Panc1 (cell line): ENCODE data around the gene CREBBP. TPM values are rescaled to one million over a fixed set of nuclear protein-coding genes. Genes with fewer than 3 reads are reported as not detected.
A peak's percentile ranks its signal among the peaks of the same experiment; 100 is the strongest.

Source experiments
- ATAC-seq: fragments of 200-7000 bp; cut with Tn5 transposase; 2 replicates; pipeline ENCODE4 v1.9.1; 2020; ENCODE audit warnings: mild to moderate bottlenecking, moderate library complexity
- BruUV-seq: library from RNA; stranded (reverse); fragments of 400-500 nt; replicated peaks from 2 replicates; lab custom pipeline; 2021; lab: Mats Ljungman, UMichigan
- CTCF ChIA-PET: fragments of 300-600 bp; sonication (Branson Sonifier 250); formaldehyde crosslinking; loops from one replicate; lab custom pipeline; 2022; ENCODE audit warnings: antibody characterized with exemption; lab: Charles Lee
- POLR2A ChIA-PET: fragments of 300-600 bp; sonication (Branson Sonifier 250); formaldehyde crosslinking; loops from one replicate; lab custom pipeline; 2022; ENCODE audit warnings: antibody characterized with exemption; lab: Charles Lee
- DNase-seq: peaks from one replicate; pipeline ENCODE4 v3.0.0-alpha.2; 2010; ENCODE audit warnings: low read depth, low spot score
- H3K27ac ChIP-seq: 2 replicates; pipeline ENCODE4 v1.5.1; 2011; ENCODE audit warnings: mild to moderate bottlenecking, low read length, inconsistent platforms
- H3K27me3 ChIP-seq: fragments of 200-500 bp; sonication (Bioruptor generic); 2 replicates; pipeline ENCODE4 v1.6.0; 2014; ENCODE audit warnings: low read length, inconsistent platforms; ENCODE audit not compliant: control insufficient read depth, insufficient read depth
- H3K36me3 ChIP-seq: fragments of 200-500 bp; sonication (Bioruptor generic); 2 replicates; pipeline ENCODE4 v1.5.1; 2014; ENCODE audit warnings: inconsistent platforms, mild to moderate bottlenecking, low read length, moderate library complexity; ENCODE audit not compliant: control insufficient read depth, insufficient read depth
- H3K4me1 ChIP-seq: 2 replicates; pipeline ENCODE4 v1.5.1; 2011; ENCODE audit warnings: inconsistent platforms, mild to moderate bottlenecking, low read length, moderate library complexity; ENCODE audit not compliant: control insufficient read depth, insufficient read depth
- H3K4me3 ChIP-seq, 2 experiments: 2 replicates each; pipeline ENCODE4 v1.5.1; 2011 to 2012; ENCODE audit warnings: low read depth in 2 of 2, low read length in 2 of 2, mild to moderate bottlenecking in 2 of 2, inconsistent platforms in 1 of 2, moderate library complexity in 1 of 2
- H3K9me3 ChIP-seq: fragments of 200-500 bp; sonication (Bioruptor generic); 2 replicates; pipeline ENCODE4 v1.5.1; 2014; ENCODE audit warnings: low read depth, mild to moderate bottlenecking, inconsistent platforms, low read length, moderate library complexity; ENCODE audit not compliant: control insufficient read depth, insufficient read depth
- CTCF ChIP-seq: fragments of 450-650 bp; IDR thresholded peaks from 2 replicates; pipeline ENCODE4 v1.5.1; 2017; ENCODE audit warnings: mild to moderate bottlenecking
- POLR2AphosphoS5 ChIP-seq: IDR thresholded peaks from 2 replicates; pipeline ENCODE4 v1.6.1; 2012; ENCODE audit warnings: mild to moderate bottlenecking, low read depth, low read length, moderate library complexity
- REST ChIP-seq, 2 experiments: IDR thresholded peaks; 2 replicates each; pipeline ENCODE4 v1.6.1; 2011 to 2012; ENCODE audit warnings: low read depth in 2 of 2, control low read depth in 1 of 2, low read length in 1 of 2, mild to moderate bottlenecking in 1 of 2, moderate library complexity in 1 of 2; ENCODE audit not compliant: insufficient read depth in 1 of 2
- SIN3A ChIP-seq: IDR thresholded peaks from 2 replicates; pipeline ENCODE4 v1.6.1; 2012; ENCODE audit warnings: low read depth, mild to moderate bottlenecking, low read length, moderate library complexity, borderline replicate concordance; ENCODE audit not compliant: insufficient read depth
- TCF7L2 ChIP-seq: IDR thresholded peaks from 2 replicates; pipeline ENCODE4 v1.6.1; 2011; ENCODE audit warnings: mild to moderate bottlenecking, low read depth, low read length, inconsistent platforms
- in situ Hi-C: cut with HindIII; loops from 2 replicates; pipeline ENCODE4 v1.10.0; 2016; ENCODE audit warnings: low sequenced_read_pairs, low pct_unique_long_range_greater_than_20kb
- intact Hi-C: fragments of 100-400 bp; cut with micrococcal nuclease; formaldehyde crosslinking; loops from one replicate; pipeline ENCODE4 v1.10.0; 2022; ENCODE audit not compliant: unreplicated experiment
- total RNA-seq: library from RNA; stranded (reverse); gene quantifications from one replicate; pipeline ENCODE4 v1.2.1, GENCODE V29; 2021; ENCODE audit not compliant: unreplicated experiment

Gene CREBBP
- total RNA-seq, 1 experiment from 2014 or later: 60.2 TPM

GRCh38 chr16:3808308-3809063 is 72.0 kb downstream of the CREBBP start:
- ChIA-PET POLR2A (no interaction called here), CTCF (no interaction called here)
- Histone ChIP-seq H3K4me1 (peaks cover 7% of the 10 kb centered on the region), H3K27ac (no peak overlapping the region), H3K36me3 (no peaks in the 10 kb centered on the region), H3K9me3 (no peaks in the 10 kb centered on the region), H3K4me3 (no peak overlapping the region), H3K27me3 (no peaks in the 10 kb centered on the region)
- TF ChIP-seq TCF7L2: no peak
- TF ChIP-seq POLR2AphosphoS5: no peak
- TF ChIP-seq CTCF: no peak
- intact Hi-C loops (no loop called here), in situ Hi-C loops (no loop called here)
- ATAC-seq (0 out of 2 replicates have a peak, but pooled peaks have one; percentile 52), DNase-seq (no peak)
- no TSS peak for BruUV-seq

- no peak for TF ChIP-seq POLR2AphosphoS5
- TF ChIP-seq REST (IDR thresholded peaks at IDR 0.05; ENCODE audit: insufficient read depth in 1 of 2, low read depth in 2 of 2, low read length in 1 of 2): no peak
- TF ChIP-seq TCF7L2: no peak
- TF ChIP-seq CTCF: no peak
- TF ChIP-seq SIN3A: no peak
- POLR2A ChIA-PET: no interaction called here
- no peak overlapping the region for H3K27ac ChIP-seq
These were observed 72.9 kb downstream of the CREBBP start for GRCh38 chr16:3807425-3808123.

More at GRCh38 chr16:3807425-3808123, 72.9 kb downstream of the CREBBP start:
- intact Hi-C loops (no loop called here), in situ Hi-C loops (no loop called here)
- ATAC-seq (no peak), DNase-seq (no peak)
- H3K9me3 ChIP-seq: no peaks in the 10 kb centered on the region
- BruUV-seq: no TSS peak
- H3K27me3 ChIP-seq: no peaks in the 10 kb centered on the region
- no peaks in the 10 kb centered on the region for H3K36me3 ChIP-seq
- peaks cover 7% of the 10 kb centered on the region for H3K4me1 ChIP-seq
- CTCF ChIA-PET: no interaction called here
- H3K4me3 ChIP-seq: no peak overlapping the region
